Brain pericyte (primary cell): ENCODE results near the gene PRSS57.
"Not testable (repeated sequence)": the region's sequence is repeated elsewhere in the genome, so short reads cannot be mapped to it uniquely, and the experiment has no call there.

ENCODE experiments used
- DNase-seq: peaks from one replicate; pipeline ENCODE4 v3.0.0-alpha.2; 2012; ENCODE audit warnings: low read depth, low spot score

The PRSS57 gene

GRCh38 chr19:695352-695949, at the start of gene PRSS57:
TSS of gene PRSS57 (minus strand) at chr19:695452. CDS start at chr19:695430, 22 bp downstream.
- no peak for DNase-seq

DNA sequence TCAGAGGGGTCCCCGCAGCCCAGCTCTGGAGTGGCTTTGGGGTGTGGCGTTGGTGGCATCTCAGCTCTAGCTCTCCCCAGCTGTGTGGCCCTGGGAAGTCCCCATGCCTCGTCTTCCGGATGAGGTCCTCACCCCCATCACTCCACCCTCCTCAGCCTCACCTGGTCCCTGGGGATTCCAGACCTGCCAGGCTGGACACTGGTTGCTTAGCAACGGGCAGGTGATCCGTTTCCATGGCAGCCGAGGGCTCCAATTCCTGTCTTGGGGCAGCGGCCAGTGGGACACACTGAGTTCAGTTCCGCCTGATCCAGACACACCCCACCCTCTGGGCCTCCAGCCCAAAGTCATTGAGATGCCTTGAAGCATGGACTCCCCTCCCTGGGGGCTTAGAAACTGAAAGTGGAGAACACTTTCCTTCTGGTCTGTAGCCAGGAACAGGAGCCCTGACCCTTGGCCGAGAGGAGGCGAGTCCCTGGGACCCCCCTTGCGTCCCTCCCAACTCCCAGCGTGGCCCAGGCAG, 48.0 kb upstream of the PRSS57 start:
- DNase-seq, result no peak

- no peak for DNase-seq
These were observed 47.4 kb upstream of the PRSS57 start for GRCh38 chr19:742540-743075.

GRCh38 chr19:741506-742131, 46.4 kb upstream of the PRSS57 start:
- DNase-seq, result no peak

- DNase-seq, result not testable (repeated sequence)
These were observed 45.7 kb upstream of the PRSS57 start for GRCh38 chr19:740816-741505.

DNA sequence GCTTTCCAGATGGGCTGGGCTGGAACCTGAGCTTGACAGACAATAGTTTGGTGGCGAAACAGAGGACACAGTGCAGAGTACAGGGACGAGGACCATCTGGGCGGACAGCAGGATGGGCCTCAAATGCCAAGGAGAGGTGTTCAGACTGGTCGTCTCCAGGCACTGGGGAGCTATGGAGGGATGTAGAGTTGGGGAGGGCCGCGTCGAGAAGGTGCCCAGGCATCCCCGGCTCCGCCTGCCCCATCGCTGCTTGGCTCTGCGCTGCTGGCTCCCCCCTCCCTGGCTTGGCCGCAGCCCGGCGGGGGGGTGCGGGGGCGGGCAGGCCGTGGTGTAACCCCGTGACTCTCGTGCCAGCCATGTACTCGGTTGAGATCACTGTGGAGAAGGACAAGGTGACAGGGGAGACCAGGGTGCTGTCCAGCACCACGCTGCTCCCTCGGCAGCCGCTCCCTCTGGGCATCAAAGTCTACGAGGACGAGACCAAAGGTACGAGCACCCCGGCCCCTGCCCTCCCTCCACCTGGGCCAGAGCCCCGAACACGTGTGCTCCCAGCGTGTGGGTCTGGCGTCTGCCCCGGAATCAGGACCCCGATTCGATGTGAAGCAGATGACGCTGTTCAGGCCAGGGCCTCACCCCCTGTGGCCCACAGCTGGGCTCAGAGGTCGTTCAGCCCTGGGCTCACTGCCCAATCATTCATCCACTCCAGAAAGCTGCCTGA, 44.9 kb upstream of the PRSS57 start:
- DNase-seq, result no peak

DNA sequence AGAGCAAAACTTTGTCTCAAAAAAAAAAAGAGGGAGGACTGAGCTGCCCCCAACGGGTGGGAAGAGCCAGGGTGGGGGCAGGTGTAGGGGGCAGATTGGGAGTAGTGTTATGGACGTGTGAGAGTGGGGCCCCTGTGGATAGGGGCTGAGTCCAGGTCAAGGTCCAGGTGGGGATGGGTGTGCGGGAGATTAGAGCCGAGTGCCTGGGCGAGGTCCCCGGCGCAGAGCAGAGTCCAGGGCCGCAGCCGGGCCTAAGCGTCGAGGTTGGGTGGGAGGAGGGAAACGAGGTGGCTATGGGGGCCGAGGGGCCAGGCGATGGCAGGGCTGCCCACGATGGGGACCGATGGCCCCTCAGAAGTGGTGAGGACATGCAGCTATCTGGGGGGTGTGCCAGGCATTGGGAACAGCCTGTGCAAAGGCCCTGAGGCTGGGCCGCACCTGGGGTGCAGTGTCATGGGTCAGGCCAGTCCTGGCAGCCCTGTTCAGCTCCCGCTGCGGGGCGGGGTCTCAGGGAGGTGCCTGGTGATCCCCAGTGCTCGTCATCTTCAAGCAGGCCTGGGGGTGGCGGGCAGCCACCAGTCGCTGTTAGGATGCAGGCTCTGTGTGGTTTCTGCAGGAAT, 43.4 kb upstream of the PRSS57 start:
- DNase-seq, result no peak

GRCh38 chr19:737591-738093, 42.4 kb upstream of the PRSS57 start:
- DNase-seq, result no peak

DNA sequence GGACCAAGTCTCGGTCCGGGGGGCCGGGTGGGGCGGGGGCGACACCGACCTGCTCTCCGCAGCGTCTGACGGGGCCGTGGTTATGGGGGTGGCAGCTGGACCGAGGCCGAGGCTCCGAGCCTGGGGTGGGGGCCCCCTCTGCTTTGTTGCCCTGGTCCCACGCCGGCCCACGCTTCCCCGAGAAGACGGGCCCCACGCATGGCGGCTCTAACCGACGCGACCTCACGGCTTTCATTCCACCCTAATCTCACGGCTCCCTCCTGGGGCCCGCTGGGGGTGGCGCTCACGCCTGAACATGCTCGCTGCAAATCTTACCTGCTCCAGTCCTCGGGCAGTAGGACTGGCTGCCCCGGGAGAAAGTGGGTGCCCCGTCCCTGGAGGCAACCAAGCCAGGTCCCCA, 40.9 kb upstream of the PRSS57 start:
- no peak for DNase-seq

- DNase-seq, result no peak
These were observed 39.5 kb upstream of the PRSS57 start for GRCh38 chr19:734716-735115.

- DNase-seq, result no peak
These were observed 37.2 kb upstream of the PRSS57 start for GRCh38 chr19:732148-733069.

DNA sequence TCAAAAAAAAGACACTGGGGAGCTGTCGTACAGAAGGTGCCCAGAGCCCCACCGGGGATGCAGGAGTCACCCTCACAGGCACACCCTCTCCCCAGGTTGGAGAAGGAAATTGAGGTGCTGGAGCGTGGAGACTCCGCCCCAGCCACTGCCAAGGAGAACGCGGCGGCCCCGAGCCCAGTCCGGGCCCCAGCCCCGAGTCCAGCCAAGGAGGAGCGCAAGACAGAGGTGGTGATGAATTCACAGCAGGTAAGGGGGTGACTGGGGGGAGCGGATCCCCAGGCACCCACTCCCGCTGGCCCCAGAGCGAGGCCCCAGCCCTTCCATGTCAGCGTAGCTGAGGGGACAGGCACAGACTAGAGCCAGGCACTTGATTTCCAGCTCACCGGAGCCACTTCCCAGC, 35.7 kb upstream of the PRSS57 start:
- DNase-seq, result no peak

DNA sequence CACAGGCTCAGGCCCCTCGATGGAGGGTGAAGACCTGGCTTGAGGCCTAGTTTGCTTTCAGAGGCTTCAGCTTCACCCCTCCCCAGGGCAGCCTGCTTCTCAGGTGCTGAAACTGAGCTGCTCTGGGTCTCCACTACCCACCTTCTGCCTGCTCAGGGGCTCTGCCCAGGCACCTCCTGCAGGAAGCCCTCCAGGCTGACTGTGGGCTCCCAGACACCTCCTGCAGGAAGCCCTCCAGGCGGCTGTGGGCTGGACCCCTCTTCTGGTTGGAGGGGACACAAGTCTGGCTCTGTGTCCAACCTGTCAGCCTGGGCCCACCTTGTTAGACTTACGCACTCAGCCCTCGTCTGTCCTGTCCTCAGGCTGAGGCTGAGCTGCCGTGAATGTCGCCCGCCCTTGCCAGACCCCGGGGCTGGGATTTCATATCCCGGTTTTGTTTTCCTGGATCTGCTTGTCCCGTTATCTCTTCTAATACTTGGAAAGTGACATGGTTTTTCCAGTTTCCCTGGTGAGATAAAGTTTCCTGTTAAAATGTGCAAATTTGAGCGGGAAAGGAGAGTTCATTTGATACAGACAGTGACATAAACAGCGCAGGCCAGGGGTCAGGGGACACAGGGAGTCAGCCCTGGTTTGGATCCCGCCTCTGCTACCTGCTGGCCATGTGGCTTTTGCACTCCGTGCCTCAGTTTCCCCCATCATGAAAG, 34.9 kb upstream of the PRSS57 start:
- no peak for DNase-seq

DNA sequence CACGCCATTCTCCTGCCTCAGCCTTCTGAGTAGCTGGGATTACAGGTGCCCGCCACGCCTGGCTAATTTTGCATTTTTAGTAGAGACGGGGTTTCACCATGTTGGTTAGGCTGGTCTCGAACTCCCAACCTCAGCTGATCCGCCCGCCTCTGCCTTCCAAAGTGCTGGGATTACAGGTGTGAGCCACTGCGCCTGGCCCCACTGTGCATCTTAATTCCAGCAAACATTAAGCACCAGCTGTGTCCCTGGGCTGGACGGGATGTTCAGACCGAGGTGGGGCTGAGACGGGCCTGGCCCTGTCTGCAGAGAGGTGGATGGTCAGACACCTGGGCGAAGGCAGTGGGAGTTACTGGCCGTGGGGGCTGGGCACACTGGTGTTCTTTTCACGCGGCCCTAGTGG, 34.3 kb upstream of the PRSS57 start:
- not testable (repeated sequence) for DNase-seq

DNA sequence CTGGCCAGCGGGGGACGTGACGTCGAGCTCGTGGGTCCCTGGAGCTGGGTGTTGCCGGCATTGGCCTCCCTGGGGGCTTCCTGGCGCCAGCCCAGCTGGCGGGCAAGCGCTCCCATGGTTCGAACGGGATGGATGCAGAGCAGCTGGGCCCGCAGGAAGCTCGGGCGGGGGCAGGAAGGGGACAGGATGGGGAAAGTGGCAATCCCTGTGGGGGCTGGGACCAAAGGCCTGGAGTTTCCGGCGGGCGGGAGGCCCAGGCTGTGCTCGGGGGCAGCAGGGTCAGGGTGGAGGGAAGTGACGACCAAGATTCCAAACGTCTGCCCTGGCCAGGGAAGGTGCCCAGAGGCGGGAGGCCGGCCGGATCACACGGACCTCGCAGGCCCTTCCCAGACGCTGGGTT, 32.8 kb upstream of the PRSS57 start:
- no peak for DNase-seq

- no peak for DNase-seq
These were observed 32.0 kb upstream of the PRSS57 start for GRCh38 chr19:726993-727956.

- no peak for DNase-seq
These were observed 30.3 kb upstream of the PRSS57 start for GRCh38 chr19:725461-726089.

GRCh38 chr19:723714-724113, 28.5 kb upstream of the PRSS57 start:
- no peak for DNase-seq
